ENCODE data around the gene PXYLP1.

- no peak for TF ChIP-seq CTCF (IDR thresholded peaks at IDR 0.05 in 4 of 5, conservative IDR thresholded peaks at IDR 0.05 in 1 of 5)
- TF ChIP-seq POLR2A (IDR thresholded peaks at IDR 0.05) = no peak
Observed at GRCh38 chr3:141292356-141293058, 60.9 kb downstream of the PXYLP1 start.
